ENCODE results near the gene TP53. TPM values are rescaled to one million over a fixed set of nuclear protein-coding genes. Genes with fewer than 3 reads are reported as not detected.

The TP53 gene
- total RNA-seq, 1 donor from 2014 or later: 178 TPM

DNA sequence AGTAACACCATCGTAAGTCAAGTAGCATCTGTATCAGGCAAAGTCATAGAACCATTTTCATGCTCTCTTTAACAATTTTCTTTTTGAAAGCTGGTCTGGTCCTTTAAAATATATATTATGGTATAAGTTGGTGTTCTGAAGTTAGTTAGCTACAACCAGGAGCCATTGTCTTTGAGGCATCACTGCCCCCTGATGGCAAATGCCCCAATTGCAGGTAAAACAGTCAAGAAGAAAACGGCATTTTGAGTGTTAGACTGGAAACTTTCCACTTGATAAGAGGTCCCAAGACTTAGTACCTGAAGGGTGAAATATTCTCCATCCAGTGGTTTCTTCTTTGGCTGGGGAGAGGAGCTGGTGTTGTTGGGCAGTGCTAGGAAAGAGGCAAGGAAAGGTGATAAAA, 14.1 kb downstream of the TP53 start:
- Mint-ChIP-seq H3K4me3 (no peak overlapping the region), H3K4me1 (peaks cover 3% of the 10 kb centered on the region), H3K36me3 (ENCODE audit: low read depth) (peaks cover 66% of the 10 kb centered on the region), H3K27me3 (no peaks in the 10 kb centered on the region), H3K9me3 (peaks cover 7% of the 10 kb centered on the region), H3K27ac (no peak overlapping the region)
- intact Hi-C loops (cut with micrococcal nuclease): no loop called here
- DNase-seq: peak; percentile 77

- Mint-ChIP-seq H3K36me3 (ENCODE audit: low read depth) (peaks cover 43% of the 10 kb centered on the region), H3K9me3 (peaks cover 1% of the 10 kb centered on the region), H3K27me3 (no peaks in the 10 kb centered on the region), H3K4me3 (no peak overlapping the region), H3K4me1 (no peaks in the 10 kb centered on the region), H3K27ac (no peak overlapping the region)
- DNase-seq: no peak
- intact Hi-C loops (cut with micrococcal nuclease): no loop called here
Observed at GRCh38 chr17:7668482-7668881, 18.8 kb downstream of the TP53 start.

DNA sequence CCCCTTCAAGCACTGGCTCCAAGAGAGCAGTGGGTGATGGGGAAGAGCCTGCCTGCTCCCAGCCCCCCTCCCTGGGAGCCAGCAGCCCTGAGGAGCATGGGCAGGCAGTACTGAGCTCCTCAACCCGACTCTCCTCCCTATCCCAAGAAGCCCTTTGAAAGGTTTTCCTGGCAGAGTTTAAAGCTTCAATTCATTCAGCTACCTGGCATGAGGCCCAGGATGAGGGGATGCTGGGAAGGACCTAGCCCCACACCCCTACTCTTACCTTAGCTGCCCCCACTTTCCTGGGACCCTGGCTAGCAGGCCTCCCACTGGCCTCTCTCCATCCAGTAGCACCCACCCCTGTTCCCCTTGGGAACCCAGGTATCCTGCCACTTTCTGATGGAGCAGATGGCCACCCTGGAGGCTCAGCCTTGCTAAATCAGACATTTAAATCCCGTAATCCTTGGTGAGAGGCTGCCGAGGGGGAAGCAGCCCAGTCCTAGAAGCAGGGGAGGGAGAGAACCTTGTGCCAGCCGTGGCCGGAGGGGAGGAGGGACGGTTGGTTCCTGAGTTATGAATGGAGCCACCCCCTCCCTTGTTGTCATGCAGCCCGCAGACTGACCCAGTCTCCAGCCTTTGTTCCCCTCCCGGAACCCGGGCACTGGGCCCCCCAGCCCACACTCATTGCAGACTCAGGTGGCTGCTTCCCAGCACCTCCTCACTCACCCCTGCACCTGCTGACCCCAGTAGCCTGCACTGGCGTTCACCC, 19.5 kb downstream of the TP53 start:
- Mint-ChIP-seq H3K4me1 (no peaks in the 10 kb centered on the region), H3K4me3 (no peak overlapping the region), H3K27ac (no peak overlapping the region), H3K36me3 (ENCODE audit: low read depth) (peaks cover 38% of the 10 kb centered on the region), H3K9me3 (no peaks in the 10 kb centered on the region), H3K27me3 (no peaks in the 10 kb centered on the region)
- intact Hi-C loops (cut with micrococcal nuclease): no loop called here
- DNase-seq: no peak

- no peak overlapping the region for H3K4me3 Mint-ChIP-seq
- no peaks in the 10 kb centered on the region for H3K9me3 Mint-ChIP-seq
- intact Hi-C loops (cut with micrococcal nuclease): no loop called here
- no peak overlapping the region for H3K27ac Mint-ChIP-seq
- H3K36me3 Mint-ChIP-seq (ENCODE audit: low read depth): peaks cover 2% of the 10 kb centered on the region
- no peak for DNase-seq
- H3K27me3 Mint-ChIP-seq: peaks cover 30% of the 10 kb centered on the region
- peaks cover under 1% of the 10 kb centered on the region for H3K4me1 Mint-ChIP-seq
Observed at GRCh38 chr17:7656958-7657609, 30.2 kb downstream of the TP53 start.

DNA sequence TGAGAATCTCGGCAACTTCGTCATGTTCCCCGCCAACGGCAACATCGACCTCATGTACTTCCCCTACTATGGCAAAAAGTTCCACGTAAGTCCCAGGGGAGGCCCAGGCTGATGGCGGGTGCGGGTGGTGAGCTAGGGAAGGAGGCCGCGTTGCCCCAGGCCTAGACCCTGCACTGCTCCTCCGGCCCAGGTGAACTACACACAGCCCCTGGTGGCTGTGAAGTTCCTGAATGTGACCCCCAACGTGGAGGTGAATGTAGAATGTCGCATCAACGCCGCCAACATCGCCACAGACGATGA, 31.8 kb downstream of the TP53 start:
- Mint-ChIP-seq H3K27me3 (peaks cover 39% of the 10 kb centered on the region), H3K9me3 (no peaks in the 10 kb centered on the region)

GRCh38 chr17:7654832-7655540, 32.3 kb downstream of the TP53 start:
- intact Hi-C loops (cut with micrococcal nuclease): loop anchor here (5.0 kb wide), 1 partner anchor 38 kb away; no protein-coding TSS in a partner anchor
- no peak overlapping the region for H3K27ac Mint-ChIP-seq
- H3K4me3 Mint-ChIP-seq: no peak overlapping the region
- peaks cover 13% of the 10 kb centered on the region for H3K4me1 Mint-ChIP-seq
- H3K9me3 Mint-ChIP-seq: no peaks in the 10 kb centered on the region
- H3K36me3 Mint-ChIP-seq (ENCODE audit: low read depth): peaks cover 2% of the 10 kb centered on the region
- DNase-seq: no peak
- H3K27me3 Mint-ChIP-seq: peaks cover 44% of the 10 kb centered on the region

More for the DNA sequence above, 31.8 kb downstream of the TP53 start:
- Mint-ChIP-seq H3K27ac (no peak overlapping the region), H3K4me1 (peaks cover 8% of the 10 kb centered on the region), H3K4me3 (no peak overlapping the region), H3K36me3 (ENCODE audit: low read depth) (peaks cover 2% of the 10 kb centered on the region)
- no peak for DNase-seq
- intact Hi-C loops (cut with micrococcal nuclease): no loop called here

DNA sequence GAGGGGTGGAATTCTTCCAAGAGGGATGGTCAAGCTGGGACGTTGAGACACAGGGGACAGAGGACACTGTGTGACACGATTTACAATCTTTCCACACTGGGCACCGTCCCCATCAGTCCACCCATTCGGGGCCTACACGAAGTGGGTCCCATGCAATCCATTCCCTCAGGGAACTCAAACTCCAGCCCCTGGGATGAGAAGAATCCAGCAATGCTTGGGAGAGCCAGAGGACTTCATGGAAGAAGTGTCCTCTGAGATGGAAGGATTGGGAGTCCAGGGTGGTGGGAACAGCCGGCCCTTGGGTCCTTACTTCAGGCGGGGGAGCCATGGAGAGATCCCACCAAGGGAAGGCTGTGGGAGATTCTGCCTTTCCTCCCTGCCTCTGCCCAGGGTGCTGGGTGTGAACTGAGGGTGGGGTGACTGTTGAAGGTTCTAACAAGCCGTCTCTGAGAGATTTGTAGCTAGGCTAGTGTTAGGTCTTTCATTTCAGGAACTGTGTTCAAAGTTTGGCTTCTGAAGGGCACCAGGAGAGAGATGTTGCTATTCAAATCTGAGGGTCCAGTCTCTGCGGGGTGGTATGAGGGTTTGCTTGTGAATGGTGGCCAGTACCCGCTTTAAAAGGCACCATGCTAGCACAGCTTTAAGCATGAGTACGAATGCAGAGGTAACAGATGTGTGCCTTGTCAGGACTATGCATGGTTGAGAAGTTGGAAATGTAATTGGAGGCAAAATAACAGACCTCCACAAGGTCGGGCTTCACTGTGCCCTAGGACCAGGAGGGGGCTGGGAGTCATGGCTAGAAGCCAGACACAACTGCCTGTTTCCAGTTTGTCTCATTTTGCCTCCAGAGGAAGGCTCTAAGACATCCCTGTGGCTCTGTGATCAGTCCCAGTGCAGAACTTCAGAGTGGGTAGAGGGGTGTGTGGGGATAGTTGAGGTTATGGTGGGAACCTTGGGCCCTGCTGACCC, 34.6 kb downstream of the TP53 start:
- H3K4me1 Mint-ChIP-seq: peaks cover 15% of the 10 kb centered on the region
- DNase-seq: no peak
- no peaks in the 10 kb centered on the region for H3K9me3 Mint-ChIP-seq
- H3K4me3 Mint-ChIP-seq: no peak overlapping the region
- no peak overlapping the region for H3K27ac Mint-ChIP-seq
- no peaks in the 10 kb centered on the region for H3K36me3 Mint-ChIP-seq (ENCODE audit: low read depth)
- intact Hi-C loops (cut with micrococcal nuclease): loop anchor here (5.0 kb wide), 1 partner anchor 35 kb away; no protein-coding TSS in a partner anchor
- peaks cover 56% of the 10 kb centered on the region for H3K27me3 Mint-ChIP-seq

GRCh38 chr17:7651665-7652387, 35.5 kb downstream of the TP53 start:
- Mint-ChIP-seq H3K4me3 (peak overlapping the region; percentile 50), H3K36me3 (ENCODE audit: low read depth) (no peaks in the 10 kb centered on the region), H3K4me1 (peaks cover 15% of the 10 kb centered on the region), H3K9me3 (no peaks in the 10 kb centered on the region), H3K27me3 (peaks cover 56% of the 10 kb centered on the region), H3K27ac (no peak overlapping the region)
- DNase-seq: no peak
- intact Hi-C loops (cut with micrococcal nuclease): loop anchor here (5.0 kb wide), 1 partner anchor 35 kb away; no protein-coding TSS in a partner anchor

DNA sequence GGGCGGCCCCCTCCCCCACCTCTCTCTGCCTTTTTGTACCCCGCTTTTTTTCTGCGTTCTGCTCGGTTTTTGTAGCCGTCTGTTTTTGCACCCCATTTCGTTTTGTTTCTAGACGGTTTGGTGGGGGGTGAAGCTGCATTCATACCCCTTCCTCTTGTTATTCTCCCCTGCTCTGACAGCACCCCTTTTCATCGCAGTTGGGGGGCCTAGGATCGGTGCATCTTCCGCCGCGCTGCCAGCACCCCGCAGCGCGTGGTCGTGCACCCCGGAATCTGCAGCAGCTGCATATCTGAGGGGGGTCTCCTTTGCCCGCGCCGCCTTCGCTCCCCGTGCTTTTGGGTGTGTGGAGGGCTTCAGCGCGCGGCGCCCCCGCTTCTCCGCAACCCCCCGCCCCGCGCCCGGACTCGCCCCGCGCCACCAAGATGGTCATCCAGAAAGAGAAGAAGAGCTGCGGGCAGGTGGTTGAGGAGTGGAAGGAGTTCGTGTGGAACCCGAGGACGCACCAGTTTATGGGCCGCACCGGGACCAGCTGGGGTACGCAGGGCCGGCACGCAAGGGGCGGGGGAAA, 36.1 kb downstream of the TP53 start:
- H3K27ac Mint-ChIP-seq: peak overlapping the region; percentile 23
- H3K27me3 Mint-ChIP-seq: peaks cover 57% of the 10 kb centered on the region
- DNase-seq: no peak
- intact Hi-C loops (cut with micrococcal nuclease): loop anchor here (5.0 kb wide), 1 partner anchor 34 kb away; no protein-coding TSS in a partner anchor
- peak overlapping the region; percentile 82 for H3K4me3 Mint-ChIP-seq
- no peaks in the 10 kb centered on the region for H3K9me3 Mint-ChIP-seq
- peaks cover 15% of the 10 kb centered on the region for H3K4me1 Mint-ChIP-seq
- no peaks in the 10 kb centered on the region for H3K36me3 Mint-ChIP-seq (ENCODE audit: low read depth)

- peak; percentile 92 for DNase-seq
- intact Hi-C loops (cut with micrococcal nuclease): loop anchor here (1.0 to 5.0 kb wide), 2 partner anchors 33 to 36 kb away; no protein-coding TSS in a partner anchor
- Mint-ChIP-seq H3K27me3 (peaks cover 57% of the 10 kb centered on the region), H3K27ac (peak within 1 kb of the TSS; percentile 23), H3K4me1 (peaks cover 15% of the 10 kb centered on the region), H3K9me3 (no peaks in the 10 kb centered on the region), H3K4me3 (peak within 1 kb of the TSS; percentile 82), H3K36me3 (ENCODE audit: low read depth) (no peaks in the 10 kb centered on the region)
Observed at GRCh38 chr17:7650509-7651096, 36.7 kb downstream of the TP53 start, which contains the start of gene ATP1B2. TSS of gene ATP1B2 (plus strand) at chr17:7650926. CDS start at chr17:7651519, 593 bp downstream.

DNA sequence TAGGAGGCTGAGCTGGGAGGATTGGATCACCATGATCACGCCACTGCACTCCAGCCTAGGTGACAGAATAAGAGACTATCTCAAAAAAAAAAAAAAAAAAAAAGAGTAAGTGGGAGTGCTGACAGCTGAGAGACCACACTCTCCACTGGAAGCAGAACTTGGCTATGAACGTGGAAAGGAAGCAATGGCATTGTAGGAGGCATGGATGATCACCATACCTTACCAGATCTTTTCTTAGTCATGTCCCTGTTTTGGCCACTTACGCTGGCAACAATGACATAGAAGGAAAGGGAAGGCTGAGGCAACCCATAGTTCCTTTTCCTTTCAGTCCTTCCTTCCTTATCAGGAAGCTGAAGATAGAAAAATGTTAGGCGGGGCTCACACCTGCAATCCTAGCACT, 40.3 kb downstream of the TP53 start:
- H3K9me3 Mint-ChIP-seq: no peaks in the 10 kb centered on the region
- intact Hi-C loops (cut with micrococcal nuclease): no loop called here
- H3K36me3 Mint-ChIP-seq (ENCODE audit: low read depth): no peaks in the 10 kb centered on the region
- H3K27ac Mint-ChIP-seq: no peak overlapping the region
- no peak for DNase-seq
- H3K4me1 Mint-ChIP-seq: peaks cover 23% of the 10 kb centered on the region
- peaks cover 30% of the 10 kb centered on the region for H3K27me3 Mint-ChIP-seq
- no peak overlapping the region for H3K4me3 Mint-ChIP-seq

DNA sequence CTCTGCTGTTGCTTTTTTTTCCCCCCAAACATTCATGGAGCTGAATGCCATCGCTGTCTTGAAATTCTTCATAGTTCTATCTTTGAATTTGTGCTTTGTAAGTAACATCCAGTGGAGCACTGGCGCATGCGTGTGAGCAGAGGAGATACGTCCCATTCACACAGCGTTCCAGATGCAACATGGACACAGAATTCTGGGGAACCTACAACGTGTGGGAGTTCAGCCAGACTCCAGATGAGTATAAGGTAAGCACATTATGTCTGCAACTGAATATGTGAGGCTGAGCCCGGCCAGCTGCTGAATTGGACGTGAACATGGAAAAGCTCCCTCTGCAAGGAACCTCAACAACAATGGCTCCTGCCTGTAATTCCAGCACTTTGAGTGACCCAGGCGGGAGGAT, 40.8 kb downstream of the TP53 start:
- Mint-ChIP-seq H3K9me3 (no peaks in the 10 kb centered on the region), H3K4me1 (peaks cover 23% of the 10 kb centered on the region), H3K27me3 (peaks cover 27% of the 10 kb centered on the region), H3K4me3 (no peak overlapping the region), H3K36me3 (ENCODE audit: low read depth) (no peaks in the 10 kb centered on the region), H3K27ac (no peak overlapping the region)
- intact Hi-C loops (cut with micrococcal nuclease): no loop called here
- DNase-seq: no peak

Data from activated CD4-positive, alpha-beta T cell treated with anti-CD3 and anti-CD28 coated beads, Interleukin-2, amount 10 ng/mL, durations not matched to agents 24 days and 14 days (primary cell).